Mesenchymal stem cell (in vitro differentiated cells and primary cell): Measurements from ENCODE around the gene RNASET2.

Experiments used
- DNase-seq: peaks from one replicate; pipeline ENCODE4 v3.0.0-alpha.2; 2013
- H2AFZ ChIP-seq: one replicate; pipeline ENCODE4 v1.6.1; 2013; ENCODE audit warnings: low read depth, mild to moderate bottlenecking, control low read depth, inconsistent platforms, low read length, moderate library complexity
- H2AK5ac ChIP-seq: 2 replicates; pipeline ENCODE4 v1.6.1; 2013; ENCODE audit warnings: low read length, moderate library complexity, mild to moderate bottlenecking, inconsistent platforms; ENCODE audit not compliant: severe bottlenecking
- H2BK120ac ChIP-seq: one replicate; pipeline ENCODE4 v1.6.1; 2013; ENCODE audit warnings: low read depth, mild to moderate bottlenecking, inconsistent platforms, low read length, moderate library complexity
- H2BK12ac ChIP-seq, 2 experiments: one replicate each; pipeline ENCODE4 v1.6.1; 2013; ENCODE audit warnings: inconsistent platforms in 2 of 2, low read length in 2 of 2, mild to moderate bottlenecking in 2 of 2, moderate library complexity in 2 of 2, control low read depth in 1 of 2
- H2BK15ac ChIP-seq: one replicate; pipeline ENCODE4 v1.6.1; 2013; ENCODE audit warnings: mild to moderate bottlenecking, low read depth, inconsistent platforms; ENCODE audit not compliant: poor library complexity, severe bottlenecking
- H2BK5ac ChIP-seq: 2 replicates; pipeline ENCODE4 v1.6.1; 2013; ENCODE audit warnings: low read depth, mild to moderate bottlenecking, low read length, control low read depth, inconsistent platforms; ENCODE audit not compliant: poor library complexity, severe bottlenecking
- H3K14ac ChIP-seq, 2 experiments: one replicate each; pipeline ENCODE4 v1.6.1; 2013; ENCODE audit warnings: inconsistent platforms in 2 of 2, low read length in 2 of 2, control low read depth in 1 of 2, mild to moderate bottlenecking in 1 of 2, moderate library complexity in 1 of 2
- H3K18ac ChIP-seq, 2 experiments: one replicate each; pipeline ENCODE4 v1.6.1; 2013; ENCODE audit warnings: inconsistent platforms in 2 of 2, low read length in 2 of 2, control low read depth in 1 of 2, low read depth in 1 of 2, mild to moderate bottlenecking in 1 of 2
- H3K23ac ChIP-seq, 2 experiments: one replicate each; pipeline ENCODE4 v1.6.1; 2013; ENCODE audit warnings: inconsistent platforms in 2 of 2, low read length in 2 of 2, mild to moderate bottlenecking in 2 of 2, moderate library complexity in 2 of 2, control low read depth in 1 of 2
- H3K27ac ChIP-seq: 2 replicates; pipeline ENCODE4 v1.5.1; 2013; ENCODE audit warnings: mild to moderate bottlenecking, moderate library complexity, low read length, control low read depth, inconsistent platforms; ENCODE audit not compliant: poor library complexity, severe bottlenecking
- H3K27me3 ChIP-seq, 2 experiments: 2 replicates each; pipeline versions ENCODE4 v1.6.1 to v1.7.0; 2013; ENCODE audit warnings: low read length in 2 of 2, mild to moderate bottlenecking in 2 of 2, moderate library complexity in 2 of 2, control low read depth in 1 of 2, inconsistent platforms in 1 of 2; ENCODE audit not compliant: control insufficient read depth in 1 of 2, insufficient read depth in 1 of 2
- H3K36me3 ChIP-seq, 2 experiments: 2 replicates each; pipeline versions ENCODE4 v1.6.1 to v1.7.0; 2013; ENCODE audit warnings: low read length in 2 of 2, control low read depth in 1 of 2, inconsistent platforms in 1 of 2, low read depth in 1 of 2, mild to moderate bottlenecking in 1 of 2; ENCODE audit not compliant: insufficient read depth in 2 of 2, control insufficient read depth in 1 of 2
- H3K4ac ChIP-seq, 2 experiments: one replicate each; pipeline ENCODE4 v1.6.1; 2013; ENCODE audit warnings: inconsistent platforms in 2 of 2, low read length in 2 of 2, mild to moderate bottlenecking in 2 of 2, moderate library complexity in 2 of 2, control low read depth in 1 of 2, low read depth in 1 of 2
- H3K4me1 ChIP-seq: 2 replicates; pipeline ENCODE4 v1.6.1; 2013; ENCODE audit warnings: low read depth, low read length, control low read depth; ENCODE audit not compliant: control insufficient read depth, insufficient read depth
- H3K4me2 ChIP-seq: 2 replicates; pipeline ENCODE4 v1.6.1; 2013; ENCODE audit warnings: low read length, mild to moderate bottlenecking, inconsistent platforms; ENCODE audit not compliant: poor library complexity, severe bottlenecking
- H3K4me3 ChIP-seq, 2 experiments: 2 replicates each; pipeline versions ENCODE4 v1.5.1 to v1.7.0; 2013; ENCODE audit warnings: low read length in 2 of 2, mild to moderate bottlenecking in 2 of 2, control low read depth in 1 of 2, low read depth in 1 of 2; ENCODE audit not compliant: insufficient read depth in 1 of 2
- H3K79me1 ChIP-seq: replicated peaks from 2 replicates; pipeline ENCODE4 v1.6.1; 2013; ENCODE audit warnings: mild to moderate bottlenecking, control low read depth, low read length, inconsistent platforms; ENCODE audit not compliant: poor library complexity, severe bottlenecking
- H3K9ac ChIP-seq: 2 replicates; pipeline ENCODE4 v1.7.0; 2013; ENCODE audit warnings: mild to moderate bottlenecking, low read length, moderate library complexity
- H3K9me3 ChIP-seq: 2 replicates; pipeline ENCODE4 v1.7.0; 2013; ENCODE audit warnings: mild to moderate bottlenecking, low read length; ENCODE audit not compliant: control insufficient read depth
- H4K8ac ChIP-seq: one replicate; pipeline ENCODE4 v1.6.1; 2013; ENCODE audit warnings: inconsistent platforms, mild to moderate bottlenecking, low read length, moderate library complexity
- H4K91ac ChIP-seq: one replicate; pipeline ENCODE4 v1.6.1; 2013; ENCODE audit warnings: mild to moderate bottlenecking, low read length, inconsistent platforms
- WGBS: methylation state at CpG from one replicate; pipeline ENCODE4 v1.1.7; 2013; ENCODE audit warnings: mixed read lengths; 5-methylcytosine and 5-hydroxymethylcytosine counted together

RNASET2 gene

GRCh38 chr6:166924531-166924930, 31.8 kb downstream of the RNASET2 start:
- H2BK12ac ChIP-seq = no peak overlapping the region
- no peak for DNase-seq
- H3K18ac ChIP-seq = no peak overlapping the region
- H3K36me3 ChIP-seq = peaks cover 2 to 18% of the 10 kb centered on the region in 2 experiments
- no peak overlapping the region for H3K23ac ChIP-seq
- no peaks in the 10 kb centered on the region for H3K4me1 ChIP-seq
- no peaks in the 10 kb centered on the region for H3K9me3 ChIP-seq
- H3K4me2 ChIP-seq = no peak overlapping the region
- H2BK120ac ChIP-seq = no peak overlapping the region
- H3K27me3 ChIP-seq = no peaks in the 10 kb centered on the region
- no peak overlapping the region for H2AK5ac ChIP-seq
- H3K79me1 ChIP-seq = no peaks in the 10 kb centered on the region
- H3K27ac ChIP-seq = no peak overlapping the region
- H3K4me3 ChIP-seq = no peak overlapping the region
- H3K14ac ChIP-seq = no peak overlapping the region
- H4K8ac ChIP-seq = no peak overlapping the region
- H2BK5ac ChIP-seq = no peak overlapping the region
- no peak overlapping the region for H3K9ac ChIP-seq
- H2BK15ac ChIP-seq = no peak overlapping the region
- no peak overlapping the region for H4K91ac ChIP-seq
- 92% methylated on average over 7 of the region's 9 CpGs for WGBS
- H3K4ac ChIP-seq = no peak overlapping the region
- H2AFZ ChIP-seq = no peak overlapping the region

GRCh38 chr6:166922937-166923336, 33.4 kb downstream of the RNASET2 start:
- H3K27ac ChIP-seq = no peak overlapping the region
- no peak overlapping the region for H2BK15ac ChIP-seq
- no peak overlapping the region for H3K14ac ChIP-seq
- no peak overlapping the region for H3K18ac ChIP-seq
- H4K91ac ChIP-seq = no peak overlapping the region
- no peak overlapping the region for H3K4ac ChIP-seq
- no peaks in the 10 kb centered on the region for H3K9me3 ChIP-seq
- DNase-seq = no peak
- H2BK120ac ChIP-seq = no peak overlapping the region
- no peak overlapping the region for H2BK5ac ChIP-seq
- no peak overlapping the region for H3K4me2 ChIP-seq
- H3K23ac ChIP-seq = no peak overlapping the region
- no peaks in the 10 kb centered on the region for H3K27me3 ChIP-seq
- no peak overlapping the region for H3K4me3 ChIP-seq
- WGBS = 96% methylated on average over 4 of the region's 7 CpGs
- no peak overlapping the region for H3K9ac ChIP-seq
- peaks cover 0 to 8% of the 10 kb centered on the region in 2 experiments for H3K36me3 ChIP-seq
- no peak overlapping the region for H2AK5ac ChIP-seq
- no peaks in the 10 kb centered on the region for H3K79me1 ChIP-seq
- no peak overlapping the region for H2BK12ac ChIP-seq
- no peaks in the 10 kb centered on the region for H3K4me1 ChIP-seq
- H4K8ac ChIP-seq = no peak overlapping the region
- H2AFZ ChIP-seq = no peak overlapping the region

GRCh38 chr6:166921570-166921969, 34.8 kb downstream of the RNASET2 start:
- Histone ChIP-seq H3K9ac (no peak overlapping the region), H3K4me3 (no peak overlapping the region), H3K18ac (no peak overlapping the region), H2BK5ac (no peak overlapping the region), H3K79me1 (no peaks in the 10 kb centered on the region), H2BK12ac (no peak overlapping the region), H2AK5ac (no peak overlapping the region), H2BK120ac (no peak overlapping the region), H4K91ac (no peak overlapping the region), H3K23ac (no peak overlapping the region), H2AFZ (no peak overlapping the region), H3K4me2 (no peak overlapping the region), H3K4ac (no peak overlapping the region), H3K27ac (no peak overlapping the region), H2BK15ac (no peak overlapping the region), H3K27me3 (no peaks in the 10 kb centered on the region), H3K14ac (no peak overlapping the region), H3K4me1 (no peaks in the 10 kb centered on the region), H4K8ac (no peak overlapping the region), H3K9me3 (no peaks in the 10 kb centered on the region), H3K36me3 (peaks cover 0 to 4% of the 10 kb centered on the region in 2 experiments)
- no peak for DNase-seq
- WGBS = 97% methylated on average over 3 of the region's 3 CpGs

GRCh38 chr6:166916824-166917223, 39.5 kb downstream of the RNASET2 start:
- Histone ChIP-seq H3K18ac (no peak overlapping the region), H3K36me3 (no peaks in the 10 kb centered on the region), H3K79me1 (no peaks in the 10 kb centered on the region), H3K9ac (no peak overlapping the region), H3K4me1 (no peaks in the 10 kb centered on the region), H3K4me3 (no peak overlapping the region), H4K91ac (no peak overlapping the region), H2BK5ac (no peak overlapping the region), H3K23ac (no peak overlapping the region), H3K4me2 (no peak overlapping the region), H2AK5ac (no peak overlapping the region), H3K14ac (no peak overlapping the region), H2AFZ (no peak overlapping the region), H3K4ac (no peak overlapping the region), H2BK15ac (no peak overlapping the region), H3K27ac (no peak overlapping the region), H3K27me3 (no peaks in the 10 kb centered on the region), H3K9me3 (no peaks in the 10 kb centered on the region), H2BK12ac (no peak overlapping the region), H2BK120ac (no peak overlapping the region), H4K8ac (no peak overlapping the region)
- WGBS = no CpG with 5 or more reads among the region's 2 CpGs
- no peak for DNase-seq
